ENCODE measurements around the gene DOCK8. TPM values are rescaled to one million over a fixed set of nuclear protein-coding genes. Genes with fewer than 3 reads are reported as not detected.

The DOCK8 gene
- total RNA-seq, 2 donors from 2014 or later, result 5.9 to 10.9 TPM

DNA sequence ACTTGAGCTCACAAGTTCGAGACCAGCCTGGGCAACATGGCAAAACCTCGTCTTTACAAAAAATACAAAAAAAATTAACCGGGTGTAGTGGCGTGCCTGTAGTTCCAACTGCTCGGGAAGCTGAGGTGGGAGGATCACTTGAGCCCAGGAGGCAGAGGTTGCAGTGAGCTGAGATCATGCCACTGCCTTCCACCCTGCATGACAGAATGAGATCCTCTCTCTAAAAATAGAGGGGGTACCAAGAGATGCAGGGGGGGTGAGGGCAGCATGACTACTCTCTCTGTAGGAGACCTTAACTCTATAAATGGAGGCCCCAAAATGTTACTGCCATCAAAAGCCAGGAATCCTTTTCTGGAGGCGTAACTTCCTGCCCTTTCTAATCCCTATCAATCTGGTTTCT, 243.9 kb downstream of the DOCK8 start:
- Histone ChIP-seq H3K4me1 (peaks cover 9% of the 10 kb centered on the region), H3K27ac (no peak overlapping the region), H3K36me3 (replicated peaks in 1 of 2; ENCODE audit: insufficient read depth in 1 of 2, low read depth in 2 of 2) (no peaks in the 10 kb centered on the region), H3K9me3 (no peaks in the 10 kb centered on the region), H3K4me3 (no peak overlapping the region), H3K27me3 (no peaks in the 10 kb centered on the region)
- DNase-seq, result no peak
- WGBS, 2 donors, result 91 to 97% methylated on average over 6 of the region's 6 CpGs
- TF ChIP-seq, protein P1, sequence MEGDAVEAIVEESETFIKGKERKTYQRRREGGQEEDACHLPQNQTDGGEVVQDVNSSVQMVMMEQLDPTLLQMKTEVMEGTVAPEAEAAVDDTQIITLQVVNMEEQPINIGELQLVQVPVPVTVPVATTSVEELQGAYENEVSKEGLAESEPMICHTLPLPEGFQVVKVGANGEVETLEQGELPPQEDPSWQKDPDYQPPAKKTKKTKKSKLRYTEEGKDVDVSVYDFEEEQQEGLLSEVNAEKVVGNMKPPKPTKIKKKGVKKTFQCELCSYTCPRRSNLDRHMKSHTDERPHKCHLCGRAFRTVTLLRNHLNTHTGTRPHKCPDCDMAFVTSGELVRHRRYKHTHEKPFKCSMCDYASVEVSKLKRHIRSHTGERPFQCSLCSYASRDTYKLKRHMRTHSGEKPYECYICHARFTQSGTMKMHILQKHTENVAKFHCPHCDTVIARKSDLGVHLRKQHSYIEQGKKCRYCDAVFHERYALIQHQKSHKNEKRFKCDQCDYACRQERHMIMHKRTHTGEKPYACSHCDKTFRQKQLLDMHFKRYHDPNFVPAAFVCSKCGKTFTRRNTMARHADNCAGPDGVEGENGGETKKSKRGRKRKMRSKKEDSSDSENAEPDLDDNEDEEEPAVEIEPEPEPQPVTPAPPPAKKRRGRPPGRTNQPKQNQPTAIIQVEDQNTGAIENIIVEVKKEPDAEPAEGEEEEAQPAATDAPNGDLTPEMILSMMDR (IDR thresholded peaks at IDR 0.05), result no peak
- no peak for TF ChIP-seq POLR2A (IDR thresholded peaks at IDR 0.05)
- intact Hi-C loops (cut with DNase I), result no loop called here
- no peak for ATAC-seq

DNA sequence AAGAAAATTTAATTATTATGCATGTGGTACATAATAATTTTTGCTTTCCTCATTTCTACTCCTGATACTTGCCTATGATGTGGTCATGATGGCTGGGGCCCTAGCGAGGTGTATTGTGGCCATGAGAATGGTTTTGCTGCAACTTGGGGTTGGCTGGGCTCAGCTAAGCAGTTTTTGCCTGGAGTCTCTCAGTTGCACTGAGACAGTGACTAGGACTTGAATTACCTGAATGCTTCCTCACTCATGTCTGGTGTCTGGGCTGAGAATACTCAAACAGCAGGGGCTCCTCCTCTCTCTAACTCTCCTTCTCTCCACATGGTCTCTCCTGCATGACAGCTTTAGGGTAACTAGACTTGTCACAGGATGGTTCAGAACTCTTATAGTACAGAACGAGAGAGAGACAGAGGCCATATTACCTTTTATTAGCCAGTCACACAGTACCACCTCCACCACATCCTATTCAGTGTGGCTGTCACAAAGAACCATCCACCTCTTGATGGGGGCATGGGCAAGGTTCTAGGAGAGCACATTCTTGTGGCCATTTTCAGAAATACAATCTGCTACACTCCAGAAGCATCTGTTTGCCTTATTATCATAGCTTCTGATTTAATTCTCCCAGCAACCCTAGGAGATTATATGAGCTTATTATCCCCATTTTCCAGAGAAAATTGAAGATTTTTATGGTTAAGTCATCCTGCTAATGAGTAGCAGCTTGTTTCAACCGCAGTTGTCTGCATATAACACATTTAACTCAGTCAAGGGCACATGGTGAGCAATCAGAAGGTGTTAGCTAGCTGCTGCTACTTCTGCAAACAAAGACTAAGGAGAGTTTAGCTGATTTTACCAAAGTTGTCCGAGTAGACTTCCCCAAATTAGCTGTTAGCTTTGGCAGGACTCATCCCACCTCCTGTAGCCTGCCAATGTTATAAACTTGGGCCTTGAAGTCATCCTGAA, 245.1 kb downstream of the DOCK8 start:
- no peaks in the 10 kb centered on the region for H3K36me3 ChIP-seq (replicated peaks in 1 of 2; ENCODE audit: insufficient read depth in 1 of 2, low read depth in 2 of 2)
- no peak overlapping the region for H3K27ac ChIP-seq
- ATAC-seq (no peak), DNase-seq (no peak)
- no peaks in the 10 kb centered on the region for H3K27me3 ChIP-seq
- peaks cover 12% of the 10 kb centered on the region for H3K4me1 ChIP-seq
- no peaks in the 10 kb centered on the region for H3K9me3 ChIP-seq
- TF ChIP-seq POLR2A (IDR thresholded peaks at IDR 0.05), result no peak
- TF ChIP-seq, protein P1 (IDR thresholded peaks at IDR 0.05), result no peak
- intact Hi-C loops (cut with DNase I), result no loop called here
- H3K4me3 ChIP-seq, result no peak overlapping the region
- 67 to 76% methylated on average over 4 of the region's 4 CpGs for WGBS, 2 donors

DNA sequence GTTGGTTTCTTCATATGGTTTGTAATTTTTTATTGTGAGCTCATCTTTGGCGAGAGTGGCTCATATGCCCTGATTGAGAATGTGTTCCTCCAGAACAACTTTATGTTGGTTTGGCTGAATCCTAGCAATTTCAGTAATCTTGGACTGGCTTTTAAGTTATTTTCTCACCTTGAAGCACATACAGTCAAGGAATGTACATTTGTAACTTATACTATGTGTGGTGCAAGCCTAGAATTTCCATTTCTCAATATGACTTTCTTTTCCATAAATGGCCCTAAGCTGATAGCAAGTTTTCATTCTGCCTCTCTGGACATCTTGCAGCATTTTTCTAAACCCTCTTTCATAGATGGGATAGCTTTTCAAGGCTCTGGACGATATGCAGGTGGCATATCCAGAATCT, 247.5 kb downstream of the DOCK8 start:
- no peak overlapping the region for H3K4me3 ChIP-seq
- no peak overlapping the region for H3K27ac ChIP-seq
- peaks cover 8% of the 10 kb centered on the region for H3K4me1 ChIP-seq
- H3K9me3 ChIP-seq, result no peaks in the 10 kb centered on the region
- intact Hi-C loops (cut with DNase I), result no loop called here
- no peaks in the 10 kb centered on the region for H3K27me3 ChIP-seq
- 93% methylated on average over 2 of the region's 2 CpGs for WGBS, 2 donors
- peaks cover 0 to 1% of the 10 kb centered on the region in 2 donors for H3K36me3 ChIP-seq (replicated peaks in 1 of 2; ENCODE audit: insufficient read depth in 1 of 2, low read depth in 2 of 2)
- no peak for ATAC-seq
- DNase-seq, result no peak
- TF ChIP-seq, protein P1 (IDR thresholded peaks at IDR 0.05), result no peak
- TF ChIP-seq POLR2A (IDR thresholded peaks at IDR 0.05), result no peak

DNA sequence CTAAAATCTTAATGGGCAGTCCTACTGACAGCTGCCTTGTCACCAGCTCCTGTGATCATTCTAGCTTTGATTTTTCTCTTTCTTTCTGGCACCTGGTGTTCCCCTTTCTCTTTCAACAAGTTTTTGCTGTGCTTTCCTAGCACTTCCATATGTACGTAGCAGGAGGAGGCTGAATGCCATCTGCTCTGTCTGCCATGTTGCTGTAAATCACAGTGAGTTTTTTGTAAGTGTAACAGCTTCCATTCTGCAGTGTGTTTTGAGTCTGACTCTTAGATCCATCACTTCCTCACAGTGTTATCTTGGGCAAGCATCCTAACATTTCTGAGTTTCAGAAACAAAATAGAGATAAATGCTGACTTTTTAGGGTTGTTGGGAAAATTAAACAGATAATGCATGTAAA, 247.9 kb downstream of the DOCK8 start:
- no peaks in the 10 kb centered on the region for H3K9me3 ChIP-seq
- peaks cover 0 to 1% of the 10 kb centered on the region in 2 donors for H3K36me3 ChIP-seq (replicated peaks in 1 of 2; ENCODE audit: insufficient read depth in 1 of 2, low read depth in 2 of 2)
- DNase-seq, result no peak
- WGBS, 2 donors, result 83 to 89% methylated on average over 1 of the region's 1 CpG
- peaks cover 8% of the 10 kb centered on the region for H3K4me1 ChIP-seq
- no peak overlapping the region for H3K27ac ChIP-seq
- H3K27me3 ChIP-seq, result no peaks in the 10 kb centered on the region
- ATAC-seq, result no peak
- intact Hi-C loops (cut with DNase I), result no loop called here
- H3K4me3 ChIP-seq, result no peak overlapping the region
- TF ChIP-seq, protein P1 (IDR thresholded peaks at IDR 0.05), result no peak
- no peak for TF ChIP-seq POLR2A (IDR thresholded peaks at IDR 0.05)
